Activated T-cell treated with anti-CD3 and anti-CD28 coated beads for 1 hour (primary cell): ENCODE measurements around the gene RFESD.
A peak's percentile ranks its signal among the peaks of the same experiment; 100 is the strongest.
"Not testable (repeated sequence)": the region's sequence is repeated elsewhere in the genome, so short reads cannot be mapped to it uniquely, and the experiment has no call there.

Experiments
- DNase-seq: peaks from one replicate; pipeline ENCODE4 v3.0.0-alpha.2; 2020; ENCODE audit warnings: low read depth

Gene RFESD

GRCh38 chr5:95664204-95664786 lies 17.7 kb downstream of the RFESD start:
- peak; percentile 23 for DNase-seq

GRCh38 chr5:95667061-95667618 lies 20.6 kb downstream of the RFESD start:
- DNase-seq, result no peak

- DNase-seq, result no peak
These were observed 21.1 kb downstream of the RFESD start for GRCh38 chr5:95667678-95668077.

GRCh38 chr5:95668216-95668615 lies 21.6 kb downstream of the RFESD start:
- DNase-seq, result no peak

- DNase-seq, result no peak
These were observed 22.2 kb downstream of the RFESD start for GRCh38 chr5:95668728-95669127.

- DNase-seq, result no peak
These were observed 23.0 kb downstream of the RFESD start for GRCh38 chr5:95669540-95669939.

GRCh38 chr5:95669985-95670384 lies 23.4 kb downstream of the RFESD start:
- no peak for DNase-seq

GRCh38 chr5:95670568-95670967 lies 24.0 kb downstream of the RFESD start:
- DNase-seq, result no peak

- DNase-seq, result no peak
These were observed 25.2 kb downstream of the RFESD start for GRCh38 chr5:95671826-95672225.

- DNase-seq, result no peak
These were observed 26.1 kb downstream of the RFESD start for GRCh38 chr5:95672641-95673040.

GRCh38 chr5:95673081-95673480 lies 26.5 kb downstream of the RFESD start:
- DNase-seq, result no peak

- DNase-seq, result no peak
These were observed 36.3 kb downstream of the RFESD start, which contains the start of gene SPATA9 for GRCh38 chr5:95682891-95683290. SPATA9 (minus strand) TSS chr5:95682991; CDS start chr5:95682854, 137 bp downstream.

GRCh38 chr5:95684361-95684760 lies 37.8 kb downstream of the RFESD start:
- no peak for DNase-seq

- DNase-seq, result no peak
These were observed 40.1 kb downstream of the RFESD start for GRCh38 chr5:95686651-95687050.

- no peak for DNase-seq
These were observed 43.1 kb downstream of the RFESD start for GRCh38 chr5:95689680-95690079.

- no peak for DNase-seq
These were observed 43.8 kb downstream of the RFESD start for GRCh38 chr5:95690333-95690732.

GRCh38 chr5:95697781-95698681 lies 51.5 kb downstream of the RFESD start:
- DNase-seq, result no peak

- DNase-seq, result no peak
These were observed 52.8 kb downstream of the RFESD start for GRCh38 chr5:95699337-95699736.

GRCh38 chr5:95701074-95701473 lies 54.5 kb downstream of the RFESD start:
- DNase-seq, result no peak

GRCh38 chr5:95704150-95704549 lies 57.6 kb downstream of the RFESD start:
- DNase-seq, result no peak

GRCh38 chr5:95706196-95706595 lies 59.6 kb downstream of the RFESD start:
- not testable (repeated sequence) for DNase-seq

GRCh38 chr5:95707055-95707454 lies 60.5 kb downstream of the RFESD start:
- no peak for DNase-seq
